GM12878 (cell line): ENCODE measurements around the gene PET117. TPM values are rescaled to one million over a fixed set of nuclear protein-coding genes. Genes with fewer than 3 reads are reported as not detected.
"Not testable (repeated sequence)": the region's sequence is repeated elsewhere in the genome, so short reads cannot be mapped to it uniquely, and the experiment has no call there.

Source experiments
- ATAC-seq: fragments of 200-7000 bp; cut with Tn5 transposase; 3 replicates; pipeline ENCODE4 v1.9.1; 2020; ENCODE audit warnings: mild to moderate bottlenecking, moderate library complexity
- BruUV-seq: library from RNA; stranded (reverse); fragments of 400-500 nt; replicated peaks from 2 replicates; lab custom pipeline; 2021; lab: Mats Ljungman, UMichigan
- CTCF ChIA-PET: fragments of 300-600 bp; sonication (Branson Sonifier 250); formaldehyde crosslinking; extraction: SDS; loops from one replicate; lab custom pipeline; 2021; ENCODE audit warnings: inconsistent platforms; lab: Yijun Ruan, JAX
- POLR2A ChIA-PET: fragments of 350-600 bp; formaldehyde crosslinking; extraction: SDS; loops from one replicate; lab custom pipeline; 2021; ENCODE audit warnings: inconsistent platforms; lab: Charles Lee
- RAD21 ChIA-PET: fragments of 300-600 bp; sonication (Branson Sonifier 250); formaldehyde crosslinking; loops from one replicate; lab custom pipeline; 2023; ENCODE audit warnings: antibody characterized with exemption; ENCODE audit not compliant: unreplicated experiment; lab: Charles Lee
- SMC1A ChIA-PET: fragments of 300-600 bp; sonication (Branson Sonifier 250); formaldehyde crosslinking; loops from one replicate; lab custom pipeline; 2023; ENCODE audit not compliant: unreplicated experiment, uncharacterized antibody; lab: Charles Lee
- DNase-seq: peaks from one replicate; pipeline ENCODE4 v3.0.0-alpha.2; 2011; ENCODE audit warnings: low read depth, low spot score
- FAIRE-seq: peaks from 3 replicates; lab custom pipeline; 2011; peaks lifted over from hg19 to GRCh38; lab: Jason Lieb, UNC
- H2AFZ ChIP-seq: 2 replicates; pipeline ENCODE4 v1.6.0; 2011; ENCODE audit warnings: low read depth, low read length, control low read depth; ENCODE audit not compliant: control insufficient read depth
- H3K27ac ChIP-seq: 2 replicates; pipeline ENCODE4 v1.5.1; 2011; ENCODE audit warnings: control low read depth; ENCODE audit not compliant: control insufficient read depth, insufficient read depth
- H3K27me3 ChIP-seq, 2 experiments: replicated peaks in 1 of 2; 2 replicates each; pipeline versions ENCODE4 v1.6.0 to v1.6.1; 2011; ENCODE audit warnings: low read length in 1 of 2; ENCODE audit not compliant: control insufficient read depth in 2 of 2, insufficient read depth in 2 of 2
- H3K36me3 ChIP-seq, 2 experiments: 2 replicates each; pipeline ENCODE4 v1.5.1; 2011; ENCODE audit warnings: low read length in 1 of 2; ENCODE audit not compliant: control insufficient read depth in 2 of 2, insufficient read depth in 2 of 2
- H3K4me1 ChIP-seq: 2 replicates; pipeline ENCODE4 v1.6.1; 2011; ENCODE audit warnings: mild to moderate bottlenecking, low read length, moderate library complexity, mixed read lengths; ENCODE audit not compliant: control insufficient read depth, insufficient read depth
- H3K4me2 ChIP-seq: 2 replicates; pipeline ENCODE4 v1.6.0; 2011; ENCODE audit warnings: control low read depth; ENCODE audit not compliant: control insufficient read depth, insufficient read depth
- H3K4me3 ChIP-seq: fragments of 200-600 bp; sonication (generic); 2 replicates; pipeline ENCODE4 v1.5.1; 2016
- H3K79me2 ChIP-seq: 2 replicates; pipeline ENCODE4 v1.6.0; 2011; ENCODE audit warnings: low read length; ENCODE audit not compliant: control insufficient read depth, insufficient read depth
- H3K9ac ChIP-seq: 2 replicates; pipeline ENCODE4 v1.8.0; 2011; ENCODE audit warnings: low read length, control low read depth, mixed read lengths; ENCODE audit not compliant: control insufficient read depth, insufficient read depth
- H3K9me3 ChIP-seq: replicated peaks from 3 replicates; pipeline ENCODE4 v1.5.1; 2011; ENCODE audit warnings: mild to moderate bottlenecking, low read length; ENCODE audit not compliant: control insufficient read depth, insufficient read depth
- H4K20me1 ChIP-seq: 2 replicates; pipeline ENCODE4 v1.6.0; 2011; ENCODE audit not compliant: control insufficient read depth, insufficient read depth
- BCL3 ChIP-seq: IDR thresholded peaks from 2 replicates; pipeline ENCODE4 v1.6.1; 2011; ENCODE audit warnings: borderline replicate concordance, low read depth, mild to moderate bottlenecking, moderate library complexity, low read length; ENCODE audit not compliant: insufficient read depth, poor library complexity, severe bottlenecking
- CTCF ChIP-seq, 3 experiments: IDR thresholded peaks in 2 of 3; conservative IDR thresholded peaks in 1 of 3; 2 replicates each; pipeline ENCODE4 v1.5.1; 2011; ENCODE audit warnings: low read depth in 3 of 3, low read length in 3 of 3, mild to moderate bottlenecking in 3 of 3, control low read depth in 2 of 3, moderate library complexity in 2 of 3, inconsistent platforms in 1 of 3, mixed read lengths in 1 of 3; ENCODE audit not compliant: control insufficient read depth in 2 of 3, insufficient read depth in 1 of 3; ENCODE audit errors: extremely low read depth in 1 of 3
- E2F8 ChIP-seq: fragments of 450-650 bp; IDR thresholded peaks from 2 replicates; pipeline ENCODE4 v1.6.1; 2018; ENCODE audit warnings: mild to moderate bottlenecking, low read depth, moderate library complexity; ENCODE audit not compliant: partially characterized antibody
- EGR1 ChIP-seq, 2 experiments: IDR thresholded peaks; 1 replicate in 1 of 2; 2 replicates in 1 of 2; pipeline ENCODE4 v1.6.1; 2011 to 2012; ENCODE audit warnings: low read depth in 2 of 2, low read length in 2 of 2, borderline replicate concordance in 1 of 2, mild to moderate bottlenecking in 1 of 2, moderate library complexity in 1 of 2
- IRF5 ChIP-seq: fragments of 450-650 bp; IDR thresholded peaks from 2 replicates; pipeline ENCODE4 v1.6.1; 2017; ENCODE audit warnings: borderline replicate concordance
- NFYB ChIP-seq: IDR thresholded peaks from 2 replicates; pipeline ENCODE4 v1.6.1; 2011; ENCODE audit warnings: low read depth, mild to moderate bottlenecking, low read length, improper control_type of control experiment, moderate library complexity; ENCODE audit not compliant: insufficient read depth
- NR2F1 ChIP-seq: fragments of 450-650 bp; conservative IDR thresholded peaks from 2 replicates; pipeline ENCODE4 v1.6.1; 2017; ENCODE audit warnings: mild to moderate bottlenecking
- POLR2A ChIP-seq: IDR thresholded peaks from 2 replicates; pipeline ENCODE4 v1.6.1; 2011; ENCODE audit warnings: low read depth, mild to moderate bottlenecking, low read length
- SREBF2 ChIP-seq: IDR thresholded peaks from 2 replicates; pipeline ENCODE4 v1.6.1; 2012; ENCODE audit warnings: mild to moderate bottlenecking, low read length
- WGBS: methylation state at CpG from one replicate; pipeline ENCODE4 v1.1.6; 2016; ENCODE audit warnings: low lambda C conversion rate; ENCODE audit not compliant: insufficient replicate concordance, insufficient coverage; ENCODE audit errors: missing lambda C conversion rate; 5-methylcytosine and 5-hydroxymethylcytosine counted together
- in situ Hi-C: fragments of 300-500 bp; cut with MboI; formaldehyde crosslinking; loops from 9 replicates; pipeline ENCODE4 v1.14.3; 2018; ENCODE audit warnings: mixed read lengths
- intact Hi-C: fragments of 100-400 bp; cut with micrococcal nuclease; formaldehyde crosslinking; loops from one replicate; pipeline ENCODE4 v1.14.2; 2022; ENCODE audit not compliant: unreplicated experiment
- polyA plus RNA-seq, 11 experiments: library from polyadenylated mRNA; depleted of rRNA in 4 of 11; unstranded in 6 of 11; stranded (reverse) in 5 of 11; fragments of >200 nt; fragmentation: Nextera tagmentation in 4 of 11; fragmentation: Illumina TruSeq in 1 of 11; extraction: Ambion mirVana in 4 of 11; extraction: Trizol in 1 of 11; gene quantifications; 1 replicate in 1 of 11; 2 replicates in 10 of 11; pipeline versions ENCODE4 v1.2.1 to v1.2.3, GENCODE V29; 2011 to 2016; ENCODE audit warnings: inconsistent platforms in 2 of 11, missing spikeins in 2 of 11, low read depth in 1 of 11
- total RNA-seq, 4 experiments: library from RNA; depleted of rRNA in 3 of 4; stranded (reverse); fragments of >200 nt in 3 of 4; fragmentation: Illumina TruSeq in 1 of 4; extraction: Trizol in 1 of 4; gene quantifications; 2 replicates each; pipeline versions ENCODE4 v1.2.1 to v1.2.3, GENCODE V29; 2013 to 2021

PET117 gene
- total and polyA plus RNA-seq, 10 of the 15 experiments (the other 5 are each of a cell fraction or from before 2014, with no cell fraction given) = 6.0 to 20.6 (median 11.8) TPM

GRCh38 chr20:18137412-18138265, at the start of gene PET117, which contains the start of gene KAT14 (continued):
- TF ChIP-seq IRF5 (no peak), BCL3 (no peak), SREBF2 (no peak), NR2F1 (0 out of 2 replicates have a peak, but pooled peaks have one; percentile 70), E2F8 (no peak), NFYB (no peak), POLR2A (peak; percentile 92), CTCF (IDR thresholded peaks at IDR 0.05 in 2 of 3, conservative IDR thresholded peaks at IDR 0.05 in 1 of 3; ENCODE audit: control insufficient read depth in 2 of 3, extremely low read depth in 1 of 3, insufficient read depth in 1 of 3, low read depth in 3 of 3, low read length in 3 of 3) (no peak), EGR1 (IDR thresholded peaks at IDR 0.05; ENCODE audit: borderline replicate concordance in 1 of 2, low read depth in 2 of 2, low read length in 2 of 2) (peak; percentile 40 to 58; a peak in 1 of 3 replicates)
- TF ChIP-seq, all 136 proteins: peak for 59

GRCh38 chr20:18088298-18088697, 49.4 kb upstream of the PET117 start:
- RAD21 ChIA-PET, H3K27me3 ChIP-seq, BruUV-seq, POLR2A ChIA-PET, intact Hi-C loops, FAIRE-seq, ATAC-seq, H3K27ac ChIP-seq, H3K9ac ChIP-seq, in situ Hi-C loops, DNase-seq, H3K4me2 ChIP-seq, H2AFZ ChIP-seq, H3K79me2 ChIP-seq, H4K20me1 ChIP-seq, H3K9me3 ChIP-seq, H3K4me1 ChIP-seq, SMC1A ChIA-PET, H3K4me3 ChIP-seq, H3K36me3 ChIP-seq: not testable (repeated sequence)
- CTCF ChIA-PET = interaction anchor here (0.7 kb wide), 1 partner anchor 28 kb away, joined by 4 read pairs; no protein-coding TSS in a partner anchor
- WGBS = 36% methylated on average over 3 of the region's 3 CpGs
